ENCODE data around the gene OR2Y1.
"Not testable (repeated sequence)": the region's sequence is repeated elsewhere in the genome, so short reads cannot be mapped to it uniquely, and the experiment has no call there.

The OR2Y1 gene

DNA sequence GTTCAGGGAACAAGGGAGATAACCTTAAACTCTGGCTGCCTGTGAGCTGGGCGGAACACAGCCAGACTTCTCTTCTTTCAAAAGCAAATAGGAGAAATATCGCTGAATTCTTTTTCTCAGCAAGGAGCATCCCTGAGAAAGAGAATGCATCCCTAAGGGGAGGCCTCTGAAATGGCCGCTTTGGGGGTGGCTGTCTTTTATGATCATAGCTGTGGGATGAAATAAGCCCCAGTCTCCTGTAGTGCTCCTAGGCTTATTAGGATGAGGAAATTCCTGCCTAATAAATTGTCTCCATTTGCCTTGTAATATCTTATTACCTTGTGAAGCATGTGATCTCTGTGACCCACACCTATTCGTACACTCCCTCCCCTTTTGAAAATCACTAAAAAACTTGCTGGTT, 39.4 kb downstream of the OR2Y1 start:
- not testable (repeated sequence) for H3K27me3 ChIP-seq (ENCODE audit: control insufficient read depth in 1 of 2, insufficient read depth in 2 of 2, low read length in 2 of 2); H3K36me3 ChIP-seq (ENCODE audit: control insufficient read depth in 2 of 2, insufficient read depth in 2 of 2, low read length in 2 of 2); H3K4me3 ChIP-seq (ENCODE audit: low read length in 2 of 2); H3K9me3 ChIP-seq (ENCODE audit: control insufficient read depth in 2 of 2, low read length in 2 of 2); H3K4me1 ChIP-seq (ENCODE audit: control insufficient read depth, insufficient read depth, low read length); H3K27ac ChIP-seq (ENCODE audit: low read length); H3K9ac ChIP-seq (ENCODE audit: low read length in 2 of 2)

DNA sequence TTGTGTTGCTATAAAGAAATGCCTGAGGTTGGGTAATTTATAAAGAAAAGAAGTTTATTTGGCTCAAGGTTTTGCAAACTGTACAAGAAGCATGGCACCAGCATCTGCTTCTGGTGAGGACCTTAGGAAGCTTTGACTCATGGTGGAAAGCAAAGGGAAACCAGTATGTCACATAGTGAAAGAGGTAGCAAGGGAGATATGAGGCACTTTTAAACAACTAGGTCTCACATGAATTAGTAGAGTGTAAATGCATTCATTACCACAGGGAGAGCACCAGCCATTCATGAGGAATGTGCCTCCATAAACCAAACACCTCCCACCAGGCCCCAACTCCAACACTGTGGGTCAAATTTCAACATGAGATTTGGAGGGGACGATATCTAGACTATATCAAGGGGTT, 40.8 kb downstream of the OR2Y1 start:
- H3K27me3 ChIP-seq (ENCODE audit: control insufficient read depth in 1 of 2, insufficient read depth in 2 of 2, low read length in 2 of 2), result peaks cover 0 to 2% of the 10 kb centered on the region in 2 donors
- no peak overlapping the region for H3K27ac ChIP-seq (ENCODE audit: low read length)
- H3K9ac ChIP-seq (ENCODE audit: low read length in 2 of 2), result no peak overlapping the region
- no peak overlapping the region for H3K4me3 ChIP-seq (ENCODE audit: low read length in 2 of 2)
- peaks cover 0 to 7% of the 10 kb centered on the region in 2 donors for H3K9me3 ChIP-seq (ENCODE audit: control insufficient read depth in 2 of 2, low read length in 2 of 2)
- no peaks in the 10 kb centered on the region for H3K4me1 ChIP-seq (ENCODE audit: control insufficient read depth, insufficient read depth, low read length)
- no peaks in the 10 kb centered on the region for H3K36me3 ChIP-seq (ENCODE audit: control insufficient read depth in 2 of 2, insufficient read depth in 2 of 2, low read length in 2 of 2)

DNA sequence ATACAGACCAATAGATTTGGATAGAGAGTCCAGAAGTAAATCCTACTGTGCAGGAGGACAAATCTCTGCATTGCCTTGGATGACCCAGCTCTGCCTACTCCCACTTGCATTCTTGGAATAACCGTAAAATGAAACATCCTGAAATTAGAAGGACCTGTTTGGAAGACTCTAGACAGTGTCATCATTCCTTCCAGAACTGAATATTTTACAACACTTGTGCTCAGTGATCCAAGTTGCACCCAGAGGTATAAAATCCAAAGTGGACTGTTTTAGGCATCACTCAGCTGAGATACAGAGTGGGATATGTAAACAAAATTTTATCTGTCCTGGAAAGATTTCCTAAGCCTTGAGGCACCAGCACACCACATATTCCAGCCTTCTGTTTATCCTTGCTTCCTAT, 43.7 kb downstream of the OR2Y1 start:
- Histone ChIP-seq H3K27me3 (ENCODE audit: control insufficient read depth in 1 of 2, insufficient read depth in 2 of 2, low read length in 2 of 2) (peaks cover 0 to 4% of the 10 kb centered on the region in 2 donors), H3K9ac (ENCODE audit: low read length in 2 of 2) (no peak overlapping the region), H3K4me3 (ENCODE audit: low read length in 2 of 2) (no peak overlapping the region), H3K36me3 (ENCODE audit: control insufficient read depth in 2 of 2, insufficient read depth in 2 of 2, low read length in 2 of 2) (no peaks in the 10 kb centered on the region), H3K9me3 (ENCODE audit: control insufficient read depth in 2 of 2, low read length in 2 of 2) (peaks cover 0 to 4% of the 10 kb centered on the region in 2 donors), H3K27ac (ENCODE audit: low read length) (no peak overlapping the region), H3K4me1 (ENCODE audit: control insufficient read depth, insufficient read depth, low read length) (no peaks in the 10 kb centered on the region)

DNA sequence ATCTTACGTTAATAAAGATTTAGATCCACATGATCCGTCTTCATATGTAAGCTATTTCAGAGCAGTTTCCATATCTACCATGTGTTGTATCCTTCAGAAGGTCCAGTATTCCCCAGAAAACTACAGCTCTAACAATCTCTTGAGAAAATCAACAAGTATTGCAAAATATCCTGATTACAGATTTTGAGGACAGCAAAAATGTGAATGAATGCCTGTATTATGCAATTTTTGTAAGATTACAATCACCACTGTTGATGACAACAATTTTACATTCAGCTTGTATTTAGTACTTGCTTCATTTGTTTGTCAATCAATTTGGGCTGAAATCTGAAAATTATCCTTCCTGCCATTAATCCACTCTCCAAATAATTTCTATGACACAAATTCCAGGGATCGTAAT, 47.4 kb downstream of the OR2Y1 start:
- no peak overlapping the region for H3K9ac ChIP-seq (ENCODE audit: low read length in 2 of 2)
- H3K27ac ChIP-seq (ENCODE audit: low read length), result no peak overlapping the region
- H3K27me3 ChIP-seq (ENCODE audit: control insufficient read depth in 1 of 2, insufficient read depth in 2 of 2, low read length in 2 of 2), result peaks cover 3 to 8% of the 10 kb centered on the region in 2 donors
- H3K4me3 ChIP-seq (ENCODE audit: low read length in 2 of 2), result no peak overlapping the region
- no peaks in the 10 kb centered on the region for H3K36me3 ChIP-seq (ENCODE audit: control insufficient read depth in 2 of 2, insufficient read depth in 2 of 2, low read length in 2 of 2)
- no peaks in the 10 kb centered on the region for H3K4me1 ChIP-seq (ENCODE audit: control insufficient read depth, insufficient read depth, low read length)
- H3K9me3 ChIP-seq (ENCODE audit: control insufficient read depth in 2 of 2, low read length in 2 of 2), result peaks cover 0 to 4% of the 10 kb centered on the region in 2 donors

DNA sequence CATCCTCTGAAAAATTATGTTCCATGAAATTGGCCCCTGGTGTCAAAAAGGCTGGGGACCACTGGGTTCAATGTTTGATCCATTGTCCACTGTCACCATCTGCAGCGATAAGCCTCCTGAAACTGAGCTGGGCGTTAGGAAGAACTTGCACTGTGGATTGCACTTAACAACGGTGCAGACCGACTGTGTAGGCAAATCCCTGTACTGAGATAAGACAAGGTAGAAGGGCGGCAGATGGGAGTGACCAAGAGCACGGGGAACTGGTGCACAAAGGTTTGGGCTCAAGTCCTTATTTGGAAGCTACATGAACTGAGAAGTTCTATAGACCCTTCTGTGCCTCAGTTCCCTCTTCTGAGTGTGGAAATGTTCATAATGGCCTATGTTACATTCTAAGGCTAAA, 48.8 kb downstream of the OR2Y1 start:
- H3K36me3 ChIP-seq (ENCODE audit: control insufficient read depth in 2 of 2, insufficient read depth in 2 of 2, low read length in 2 of 2), result no peaks in the 10 kb centered on the region
- peaks cover 3 to 10% of the 10 kb centered on the region in 2 donors for H3K27me3 ChIP-seq (ENCODE audit: control insufficient read depth in 1 of 2, insufficient read depth in 2 of 2, low read length in 2 of 2)
- no peak overlapping the region for H3K27ac ChIP-seq (ENCODE audit: low read length)
- H3K9me3 ChIP-seq (ENCODE audit: control insufficient read depth in 2 of 2, low read length in 2 of 2), result peaks cover 0 to 2% of the 10 kb centered on the region in 2 donors
- no peak overlapping the region for H3K4me3 ChIP-seq (ENCODE audit: low read length in 2 of 2)
- no peak overlapping the region for H3K9ac ChIP-seq (ENCODE audit: low read length in 2 of 2)
- H3K4me1 ChIP-seq (ENCODE audit: control insufficient read depth, insufficient read depth, low read length), result no peaks in the 10 kb centered on the region

DNA sequence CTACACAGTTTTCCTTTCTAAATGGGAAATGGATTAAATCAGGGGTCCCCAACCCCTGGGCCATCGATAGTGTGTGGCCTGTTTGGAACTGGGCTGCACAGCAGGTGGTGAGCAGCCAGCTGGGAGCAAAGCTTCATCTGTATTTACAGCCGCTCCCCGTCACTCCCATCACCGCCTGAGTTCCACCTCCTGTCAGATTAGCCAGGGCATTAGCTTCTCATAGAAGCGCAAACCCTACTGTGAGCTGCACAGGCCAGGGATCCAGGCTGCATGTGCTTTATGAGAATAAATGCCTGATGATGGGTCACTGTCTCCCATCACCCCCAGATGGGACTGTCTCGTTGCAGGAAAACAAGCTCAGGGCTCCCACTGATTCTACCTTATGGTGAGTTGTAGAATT, 49.3 kb downstream of the OR2Y1 start:
- H3K9ac ChIP-seq (ENCODE audit: low read length in 2 of 2), result no peak overlapping the region

DNA sequence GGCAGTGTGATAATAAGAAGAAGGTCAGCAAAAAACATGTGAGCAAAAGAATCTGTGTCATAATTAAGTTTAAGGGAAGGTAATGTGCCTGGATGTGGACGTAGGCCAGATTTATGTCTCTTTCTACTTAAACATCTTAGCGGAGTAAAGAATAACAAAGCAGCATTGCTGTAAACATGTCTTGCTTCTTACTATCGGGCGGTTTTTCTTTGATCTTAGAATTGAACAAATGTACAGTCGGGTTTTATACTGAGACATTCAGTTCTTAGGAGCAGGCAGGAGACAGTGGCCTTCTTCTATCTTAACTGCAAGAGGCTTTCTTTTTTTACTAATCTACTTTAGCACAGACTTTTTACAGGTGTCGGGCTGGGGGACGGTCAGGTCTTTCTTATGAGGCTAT, 50.1 kb downstream of the OR2Y1 start:
- H3K4me3 ChIP-seq (ENCODE audit: low read length in 2 of 2), result no peak overlapping the region
- H3K27ac ChIP-seq (ENCODE audit: low read length), result no peak overlapping the region
- no peak overlapping the region for H3K9ac ChIP-seq (ENCODE audit: low read length in 2 of 2)
- H3K9me3 ChIP-seq (ENCODE audit: control insufficient read depth in 2 of 2, low read length in 2 of 2), result no peaks in the 10 kb centered on the region
- no peaks in the 10 kb centered on the region for H3K4me1 ChIP-seq (ENCODE audit: control insufficient read depth, insufficient read depth, low read length)
- no peaks in the 10 kb centered on the region for H3K36me3 ChIP-seq (ENCODE audit: control insufficient read depth in 2 of 2, insufficient read depth in 2 of 2, low read length in 2 of 2)
- peaks cover 3 to 11% of the 10 kb centered on the region in 2 donors for H3K27me3 ChIP-seq (ENCODE audit: control insufficient read depth in 1 of 2, insufficient read depth in 2 of 2, low read length in 2 of 2)

More for the DNA sequence above, 49.3 kb downstream of the OR2Y1 start:
- no peak overlapping the region for H3K4me3 ChIP-seq (ENCODE audit: low read length in 2 of 2)
- no peaks in the 10 kb centered on the region for H3K4me1 ChIP-seq (ENCODE audit: control insufficient read depth, insufficient read depth, low read length)
- H3K27me3 ChIP-seq (ENCODE audit: control insufficient read depth in 1 of 2, insufficient read depth in 2 of 2, low read length in 2 of 2), result peaks cover 3 to 10% of the 10 kb centered on the region in 2 donors
- no peak overlapping the region for H3K27ac ChIP-seq (ENCODE audit: low read length)
- no peaks in the 10 kb centered on the region for H3K36me3 ChIP-seq (ENCODE audit: control insufficient read depth in 2 of 2, insufficient read depth in 2 of 2, low read length in 2 of 2)
- H3K9me3 ChIP-seq (ENCODE audit: control insufficient read depth in 2 of 2, low read length in 2 of 2), result no peaks in the 10 kb centered on the region
